GM12873 (cell line): Measurements from ENCODE around the gene TNNI3.

Experiments
- TF ChIP-seq, protein P1 (sequence below): IDR thresholded peaks from 2 replicates; pipeline ENCODE4 v1.5.1; 2012; ENCODE audit warnings: low read depth, mild to moderate bottlenecking, moderate library complexity, low read length, control low read depth; ENCODE audit not compliant: insufficient read depth; ENCODE audit errors: missing control alignments

The TNNI3 gene

DNA sequence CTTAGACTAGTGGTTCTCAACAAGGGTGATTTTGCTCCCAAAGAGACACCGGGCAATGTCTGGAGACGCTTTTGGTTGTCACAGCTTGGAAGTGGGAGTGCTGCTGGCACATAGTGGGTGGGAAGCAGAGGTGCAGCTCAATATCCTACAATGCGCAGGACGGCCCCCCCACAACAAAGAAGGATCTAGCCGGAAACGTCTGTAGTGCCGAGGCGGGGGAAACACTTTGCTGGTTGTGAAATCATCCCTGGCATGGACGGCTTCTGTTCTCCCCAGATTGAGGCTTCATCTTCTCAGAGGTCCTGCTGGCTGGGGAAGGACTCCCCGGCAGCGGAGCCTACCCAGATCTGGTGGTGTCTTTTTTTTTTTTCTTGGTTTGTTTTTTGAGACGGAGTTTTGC lies 35.9 kb upstream of the TNNI3 start:
- TF ChIP-seq, protein P1, sequence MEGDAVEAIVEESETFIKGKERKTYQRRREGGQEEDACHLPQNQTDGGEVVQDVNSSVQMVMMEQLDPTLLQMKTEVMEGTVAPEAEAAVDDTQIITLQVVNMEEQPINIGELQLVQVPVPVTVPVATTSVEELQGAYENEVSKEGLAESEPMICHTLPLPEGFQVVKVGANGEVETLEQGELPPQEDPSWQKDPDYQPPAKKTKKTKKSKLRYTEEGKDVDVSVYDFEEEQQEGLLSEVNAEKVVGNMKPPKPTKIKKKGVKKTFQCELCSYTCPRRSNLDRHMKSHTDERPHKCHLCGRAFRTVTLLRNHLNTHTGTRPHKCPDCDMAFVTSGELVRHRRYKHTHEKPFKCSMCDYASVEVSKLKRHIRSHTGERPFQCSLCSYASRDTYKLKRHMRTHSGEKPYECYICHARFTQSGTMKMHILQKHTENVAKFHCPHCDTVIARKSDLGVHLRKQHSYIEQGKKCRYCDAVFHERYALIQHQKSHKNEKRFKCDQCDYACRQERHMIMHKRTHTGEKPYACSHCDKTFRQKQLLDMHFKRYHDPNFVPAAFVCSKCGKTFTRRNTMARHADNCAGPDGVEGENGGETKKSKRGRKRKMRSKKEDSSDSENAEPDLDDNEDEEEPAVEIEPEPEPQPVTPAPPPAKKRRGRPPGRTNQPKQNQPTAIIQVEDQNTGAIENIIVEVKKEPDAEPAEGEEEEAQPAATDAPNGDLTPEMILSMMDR, result no peak

DNA sequence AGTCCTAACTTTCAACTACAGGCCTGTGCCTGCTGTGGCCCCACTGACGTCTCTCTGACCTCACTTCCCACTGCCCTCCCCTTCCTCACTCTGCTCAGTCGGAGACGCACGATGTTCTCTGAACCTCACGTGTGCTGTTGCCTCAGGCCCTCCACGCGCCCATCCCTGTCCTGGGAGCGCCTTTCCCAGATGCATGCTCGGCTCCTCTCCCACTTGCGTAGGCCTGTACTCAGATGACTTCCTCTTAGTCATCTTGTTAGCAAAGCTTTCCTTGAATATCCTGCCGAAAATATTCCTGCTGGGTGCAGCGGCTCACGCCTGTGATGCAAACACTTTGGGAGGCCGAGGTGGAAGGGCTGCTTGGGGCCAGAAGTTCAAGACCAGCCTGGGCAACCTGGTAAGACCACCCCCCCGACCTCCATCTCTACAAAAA lies 31.9 kb upstream of the TNNI3 start:
- TF ChIP-seq, protein P1, result no peak

DNA sequence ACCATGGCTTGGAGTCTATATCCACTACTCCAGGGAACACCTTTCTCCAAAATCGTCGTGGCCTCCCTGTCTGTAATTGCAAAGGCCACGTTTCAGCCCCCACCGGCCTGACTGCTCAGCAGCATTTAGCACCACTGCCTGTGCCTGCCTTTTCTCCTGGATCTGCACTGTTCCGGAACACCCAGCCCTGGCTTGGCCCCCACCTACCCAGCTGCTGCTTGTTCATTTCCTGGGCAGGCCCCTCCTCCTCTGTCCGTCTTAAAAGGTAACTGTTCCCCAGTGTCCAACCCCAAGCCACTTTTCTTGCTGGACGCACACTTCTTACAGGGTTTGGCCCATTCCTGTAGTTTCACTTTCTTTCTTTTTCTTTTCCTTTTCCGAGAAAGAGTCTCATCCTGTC lies 31.1 kb upstream of the TNNI3 start:
- TF ChIP-seq, protein P1, result no peak

DNA sequence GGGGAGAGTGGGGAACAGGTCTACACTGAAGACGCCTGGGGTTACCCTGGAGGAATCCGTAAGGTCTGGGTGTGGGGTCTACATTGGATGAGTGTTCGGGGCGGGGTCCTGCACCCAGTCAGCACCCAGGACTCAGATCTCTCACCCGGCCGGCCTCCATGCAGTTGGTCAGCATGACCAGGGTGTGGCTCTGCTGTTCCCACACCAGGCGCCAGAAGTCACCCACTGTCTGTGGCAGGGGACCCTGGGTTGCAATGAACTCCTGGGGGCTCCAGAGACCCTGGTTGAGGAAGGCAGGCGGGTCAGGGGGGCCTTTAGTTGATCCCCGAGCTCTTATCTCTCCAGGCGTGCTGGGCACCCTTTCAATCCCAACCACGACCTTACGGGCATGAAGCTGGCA lies 28.5 kb upstream of the TNNI3 start:
- TF ChIP-seq, protein P1, result no peak

DNA sequence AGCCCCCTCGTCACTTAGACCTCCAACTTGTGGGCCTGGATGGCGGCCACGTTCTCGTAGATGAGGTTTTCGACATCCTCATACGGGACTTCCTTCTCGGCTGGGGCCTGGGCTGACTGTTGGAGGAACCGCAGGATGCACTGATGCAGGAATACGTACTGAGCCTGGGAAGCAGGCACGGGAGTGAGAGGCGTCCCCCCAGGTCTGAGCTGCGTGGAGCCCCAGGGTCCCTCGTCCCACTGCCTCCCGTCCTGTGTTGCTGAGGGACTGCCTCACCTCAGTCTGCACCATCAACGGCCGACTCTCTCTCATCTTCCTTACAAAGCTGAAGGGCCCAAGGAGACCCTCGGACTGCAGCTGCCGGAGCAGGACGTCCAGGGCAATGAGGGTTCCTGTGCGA lies 24.2 kb upstream of the TNNI3 start:
- TF ChIP-seq, protein P1, result no peak

DNA sequence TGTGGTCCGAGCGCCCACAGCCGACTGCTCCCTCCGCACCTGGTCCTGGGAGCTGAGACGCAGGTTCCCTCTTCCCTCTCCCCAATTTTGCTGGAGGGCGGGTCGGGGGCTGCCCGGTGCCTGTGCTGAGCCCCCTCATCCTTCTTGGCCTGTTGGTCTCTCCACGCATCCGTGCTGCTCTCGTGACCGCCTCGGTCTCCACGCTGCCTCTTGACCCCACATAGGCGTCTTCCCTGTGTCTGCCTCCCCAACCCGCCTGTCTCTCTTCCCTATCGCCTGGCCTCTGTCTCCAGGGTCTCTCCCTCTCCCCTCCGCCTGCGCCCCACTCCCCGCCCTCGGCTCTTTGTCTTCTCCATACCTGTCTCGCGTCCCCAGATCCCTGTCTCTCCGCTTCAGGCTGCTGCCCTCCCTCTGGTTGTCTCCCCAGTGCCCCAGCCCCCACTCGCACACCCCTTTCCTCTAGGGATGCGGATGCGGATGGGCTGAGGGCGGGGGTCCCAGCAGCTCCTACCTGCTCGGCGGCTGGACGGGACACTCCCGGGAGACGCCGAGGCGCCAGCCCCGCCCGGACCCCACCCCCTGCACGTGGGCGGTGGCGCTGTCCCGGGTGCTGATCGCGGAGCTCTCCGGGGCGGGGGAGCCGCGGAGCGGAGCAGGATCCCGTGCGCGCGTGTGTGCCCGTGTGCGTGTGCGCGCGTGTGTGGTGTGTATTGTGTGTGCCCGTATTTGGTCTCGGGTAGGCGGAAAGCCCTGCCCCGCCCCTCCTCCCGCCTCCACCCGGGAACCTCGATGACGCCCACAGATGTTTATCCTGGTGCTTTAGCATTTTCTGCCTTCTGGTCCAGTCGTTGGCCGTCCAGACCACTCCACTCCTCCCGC lies 22.3 kb upstream of the TNNI3 start, which contains the start of gene SYT5:
TSS of gene SYT5 (minus strand) at position 684 of the 879 bp plus-strand sequence. CDS start 1,248 bp downstream, outside the sequence.
- TF ChIP-seq, protein P1, result no peak

DNA sequence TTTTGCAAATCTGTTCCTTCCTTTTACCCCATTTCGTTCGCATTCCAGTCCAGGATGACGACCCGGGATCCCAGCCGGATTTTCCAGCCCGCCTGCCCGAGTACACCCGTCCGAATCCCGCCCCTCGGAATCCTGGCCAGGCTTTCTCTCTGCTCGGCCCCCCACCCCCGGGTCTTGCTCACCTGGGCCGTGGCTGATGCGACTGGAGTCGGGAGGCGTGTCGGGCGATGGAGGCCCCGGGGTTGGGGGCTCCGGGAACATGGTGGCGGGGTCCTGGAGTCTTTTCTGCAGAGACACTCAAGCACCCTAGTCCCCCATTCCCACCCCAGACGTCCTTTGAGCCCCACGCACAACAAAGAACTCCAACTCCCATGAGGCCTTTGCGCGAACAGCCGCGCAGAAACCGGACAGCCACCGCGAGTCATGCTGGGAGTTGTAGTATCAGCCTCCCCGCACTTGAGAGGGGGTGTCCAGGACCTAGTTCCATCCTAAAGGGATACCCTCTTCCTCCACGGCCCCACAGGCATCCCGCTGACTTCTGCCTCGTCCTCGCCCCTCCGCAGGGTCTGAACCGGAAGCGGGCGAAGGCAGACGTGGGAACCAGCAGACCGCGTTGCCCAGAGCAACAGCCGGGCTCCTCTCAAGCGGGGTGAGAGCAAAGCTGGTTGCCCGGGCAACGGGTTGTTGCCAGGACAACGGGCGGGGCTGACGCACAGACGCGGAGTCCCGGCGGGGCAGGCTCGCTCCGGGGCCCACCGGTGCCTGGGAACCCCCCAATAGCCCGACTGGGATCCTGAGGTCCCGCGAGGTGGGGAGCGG lies 21.5 kb upstream of the TNNI3 start:
- TF ChIP-seq, protein P1, result no peak
